ENCODE measurements around the gene LEPROT.

LEPROT gene

DNA sequence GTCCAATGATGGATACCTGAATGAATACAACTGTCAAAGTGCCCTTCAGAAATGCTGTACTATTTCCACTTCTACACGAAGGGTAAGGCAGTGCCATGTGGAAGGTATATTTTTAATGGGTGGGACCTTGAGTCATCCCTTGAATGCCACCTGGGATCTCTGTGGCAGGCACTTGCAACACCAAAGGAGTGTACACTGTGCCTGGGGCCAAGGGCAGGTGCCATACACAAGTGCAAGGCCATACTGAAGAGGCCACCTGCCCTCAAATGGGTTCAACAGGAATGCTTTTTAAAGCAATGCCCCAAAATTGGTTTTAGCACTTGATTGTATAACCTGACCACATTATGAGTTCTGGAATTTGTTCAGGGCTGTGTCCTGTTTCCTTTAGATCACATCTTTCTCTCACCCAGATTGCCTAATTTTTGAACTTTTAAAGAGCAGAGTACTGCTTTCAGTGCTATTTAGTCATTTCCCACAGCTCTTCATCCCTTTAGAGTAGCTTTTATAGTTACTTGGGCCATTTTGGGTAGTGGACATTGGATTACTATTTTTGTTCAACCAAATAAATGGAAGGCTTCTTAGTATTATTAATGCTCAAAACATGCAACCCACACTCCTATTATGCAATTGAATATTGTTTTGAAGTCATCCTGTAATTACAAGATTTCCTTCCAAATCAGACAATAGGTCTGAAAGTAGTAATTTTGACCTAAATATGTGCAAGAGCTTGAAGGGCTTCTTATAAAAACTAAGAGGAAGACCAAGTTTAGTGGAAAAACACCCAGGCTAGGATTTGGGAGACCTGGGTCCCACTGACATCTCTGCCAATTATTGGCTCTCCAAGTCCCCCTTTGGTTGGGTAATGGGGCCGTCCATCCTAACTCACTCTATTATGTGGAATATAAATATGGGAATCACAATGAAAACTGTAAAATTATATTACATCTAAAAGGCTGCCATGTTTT, 57.2 kb downstream of the LEPROT start:
- DNase-seq (ENCODE audit: low read depth, low spot score): no peak

DNA sequence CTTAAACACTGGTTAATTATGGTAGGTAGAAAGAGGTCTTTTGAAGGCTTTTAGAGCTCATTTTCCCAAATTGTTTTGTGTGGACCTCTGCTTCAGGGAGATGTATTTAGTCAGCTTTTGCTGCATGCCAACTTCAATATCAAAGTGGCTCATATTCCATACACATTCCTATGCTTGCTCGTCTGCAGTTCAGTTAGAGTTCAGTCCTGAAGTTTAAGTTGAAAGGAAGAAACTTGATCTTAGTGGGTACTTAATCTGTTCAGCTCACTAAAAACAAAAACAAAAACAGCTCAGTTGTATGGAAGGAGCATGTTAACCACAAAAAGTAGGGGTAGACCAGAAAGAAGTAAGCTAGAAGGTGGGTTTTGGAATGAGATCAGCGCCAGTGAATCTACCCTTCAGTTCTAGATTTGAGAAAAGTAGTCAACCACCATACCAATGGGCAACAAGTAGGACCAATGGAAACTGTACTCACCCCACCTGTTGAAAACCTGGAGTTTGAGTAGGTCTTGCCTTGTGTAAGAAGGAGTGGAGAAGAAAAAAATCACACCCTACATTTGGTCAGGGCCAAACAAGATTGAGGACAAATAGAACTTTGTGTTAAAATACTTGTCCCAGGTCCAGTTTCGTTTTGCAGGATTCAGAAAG, 58.0 kb downstream of the LEPROT start:
- peak; percentile 49 for DNase-seq (ENCODE audit: low read depth, low spot score)

DNA sequence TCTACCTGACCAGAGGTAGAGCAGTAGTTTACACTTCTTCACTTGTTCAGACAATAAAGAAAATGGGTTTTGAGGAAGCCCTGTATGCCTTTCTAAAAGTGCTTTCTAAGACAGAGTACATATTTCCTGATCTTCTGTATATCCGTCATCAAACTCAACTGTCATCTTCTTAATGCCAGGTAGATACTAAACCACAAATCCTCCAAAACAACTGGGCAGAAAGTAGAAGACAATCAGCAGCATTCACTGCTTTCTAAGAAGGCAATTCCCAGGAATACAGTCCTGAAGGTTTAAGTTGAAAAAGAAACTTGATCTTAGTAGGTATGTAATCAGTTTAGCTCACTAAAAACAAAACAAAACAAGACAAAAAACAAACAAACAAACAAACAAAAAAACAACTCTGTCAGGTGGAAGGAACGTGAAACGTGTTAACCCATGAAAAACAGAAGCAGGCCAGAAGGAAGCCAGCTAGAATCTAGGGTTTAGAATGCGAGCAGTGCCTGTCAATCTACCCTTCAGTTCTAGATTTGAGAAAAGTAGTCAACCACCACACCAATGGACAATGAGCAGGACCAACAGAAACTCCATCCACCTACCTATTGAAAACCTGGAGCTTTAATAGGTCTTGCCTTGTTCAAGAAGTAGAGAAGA, 59.2 kb downstream of the LEPROT start:
- DNase-seq (ENCODE audit: low read depth, low spot score): no peak

GRCh38 chr1:65480684-65481405, 60.4 kb downstream of the LEPROT start:
- no peak for DNase-seq (ENCODE audit: low read depth, low spot score)

- DNase-seq (ENCODE audit: low read depth, low spot score): no peak
Observed at GRCh38 chr1:65483993-65484754, 63.7 kb downstream of the LEPROT start.

Data from astrocyte of the hippocampus (primary cell).